CD8-positive, alpha-beta memory T cell (primary cell): ENCODE data around the gene TOX2. TPM values are rescaled to one million over a fixed set of nuclear protein-coding genes. Genes with fewer than 3 reads are reported as not detected.

Experiments used
- CTCF ChIA-PET: fragments of 350-600 bp; sonication (Branson Sonifier 250); formaldehyde crosslinking; loops from one replicate; lab custom pipeline; 2021; ENCODE audit warnings: antibody characterized with exemption; lab: Charles Lee
- POLR2A ChIA-PET: fragments of 350-600 bp; sonication (Branson Sonifier 250); formaldehyde crosslinking; loops from one replicate; lab custom pipeline; 2021; ENCODE audit warnings: antibody characterized with exemption; lab: Charles Lee
- DNase-seq, 5 donors: peaks; one replicate each; pipeline versions ENCODE4 v3.0.0 to v3.0.0-alpha.2; 2020 to 2022; ENCODE audit warnings: mixed read lengths in 1 of 5
- H3K27ac ChIP-seq: one replicate; pipeline ENCODE4 v1.7.0; 2013; ENCODE audit warnings: low read depth, mild to moderate bottlenecking, low read length, moderate library complexity
- H3K27me3 ChIP-seq: 2 replicates; pipeline ENCODE4 v1.7.0; 2013; ENCODE audit warnings: low read length, mild to moderate bottlenecking; ENCODE audit not compliant: insufficient read depth, poor library complexity, severe bottlenecking
- H3K36me3 ChIP-seq: 2 replicates; pipeline ENCODE4 v1.7.0; 2013; ENCODE audit warnings: mild to moderate bottlenecking, low read length, moderate library complexity; ENCODE audit not compliant: insufficient read depth
- H3K4me1 ChIP-seq: 2 replicates; pipeline ENCODE4 v1.7.0; 2013; ENCODE audit warnings: mild to moderate bottlenecking, low read length, moderate library complexity; ENCODE audit not compliant: insufficient read depth
- H3K4me3 ChIP-seq: 2 replicates; pipeline ENCODE4 v1.7.0; 2013; ENCODE audit warnings: mild to moderate bottlenecking, low read length
- H3K9me3 ChIP-seq: 2 replicates; pipeline ENCODE4 v1.7.0; 2013; ENCODE audit warnings: mild to moderate bottlenecking, low read length
- H3K27ac Mint-ChIP-seq, 8 donors: one replicate each; pipeline ENCODE4 v1.8.0; 2020 to 2021; ENCODE audit warnings: mixed read lengths in 8 of 8, mild to moderate bottlenecking in 6 of 8, inconsistent platforms in 3 of 8, moderate library complexity in 3 of 8
- H3K27me3 Mint-ChIP-seq, 2 donors: one replicate each; pipeline ENCODE4 v1.8.0; 2020 to 2021; ENCODE audit warnings: mixed read lengths in 2 of 2, mild to moderate bottlenecking in 1 of 2, moderate library complexity in 1 of 2
- H3K36me3 Mint-ChIP-seq, 3 donors: one replicate each; pipeline ENCODE4 v1.8.0; 2020 to 2021; ENCODE audit warnings: mixed read lengths in 3 of 3, inconsistent platforms in 1 of 3, mild to moderate bottlenecking in 1 of 3
- H3K4me1 Mint-ChIP-seq, 3 donors: one replicate each; pipeline ENCODE4 v1.8.0; 2020 to 2021; ENCODE audit warnings: mixed read lengths in 3 of 3, inconsistent platforms in 1 of 3, mild to moderate bottlenecking in 1 of 3
- H3K4me3 Mint-ChIP-seq, 7 donors: one replicate each; pipeline ENCODE4 v1.8.0; 2020 to 2021; ENCODE audit warnings: mixed read lengths in 7 of 7, mild to moderate bottlenecking in 6 of 7, moderate library complexity in 4 of 7, inconsistent platforms in 2 of 7
- H3K9me3 Mint-ChIP-seq, 5 donors: one replicate each; pipeline ENCODE4 v1.8.0; 2020 to 2022; ENCODE audit warnings: mixed read lengths in 5 of 5, mild to moderate bottlenecking in 3 of 5, moderate library complexity in 2 of 5, inconsistent platforms in 1 of 5
- polyA plus RNA-seq: library from polyadenylated mRNA; unstranded; fragments of 300-500 nt; fragmentation: Illumina TruSeq; gene quantifications from one replicate; pipeline ENCODE4 v1.2.3, GENCODE V29; 2021
- total RNA-seq, 2 experiments: library from RNA; stranded (reverse); gene quantifications; one replicate each; pipeline ENCODE4 v1.2.3, GENCODE V29; 2021

The TOX2 gene
- total and polyA plus RNA-seq, 3 experiments from 2014 or later = 0.35 to 1.2 (median 0.39) TPM

GRCh38 chr20:44115181-44115580 is 200.5 kb downstream of the TOX2 start:
- CTCF ChIA-PET = interaction anchor here (1.2 kb wide), 1 partner anchor 75 kb away, joined by 3 read pairs; no protein-coding TSS in a partner anchor
- H3K4me1 ChIP-seq = no peaks in the 10 kb centered on the region
- peaks cover 8% of the 10 kb centered on the region for H3K27me3 ChIP-seq
- H3K9me3 Mint-ChIP-seq = no peaks in the 10 kb centered on the region
- H3K36me3 ChIP-seq = no peaks in the 10 kb centered on the region
- POLR2A ChIA-PET = no interaction called here
- no peak overlapping the region for H3K4me3 Mint-ChIP-seq
- peaks cover 0 to 1% (median 0%) of the 10 kb centered on the region in 3 donors for H3K4me1 Mint-ChIP-seq
- H3K4me3 ChIP-seq = no peak overlapping the region
- no peak overlapping the region for H3K27ac Mint-ChIP-seq
- no peak for DNase-seq
- H3K9me3 ChIP-seq = no peaks in the 10 kb centered on the region
- peaks cover 40 to 60% of the 10 kb centered on the region in 2 donors for H3K27me3 Mint-ChIP-seq
- H3K36me3 Mint-ChIP-seq = no peaks in the 10 kb centered on the region
- no peak overlapping the region for H3K27ac ChIP-seq

GRCh38 chr20:44115762-44116644 is 201.4 kb downstream of the TOX2 start:
- Histone ChIP-seq H3K4me3 (no peak overlapping the region), H3K27me3 (peaks cover 8% of the 10 kb centered on the region), H3K9me3 (no peaks in the 10 kb centered on the region), H3K4me1 (no peaks in the 10 kb centered on the region), H3K36me3 (no peaks in the 10 kb centered on the region), H3K27ac (no peak overlapping the region)
- no peak for DNase-seq
- ChIA-PET POLR2A (no interaction called here), CTCF (interaction anchor here (2.4 kb wide), 1 partner anchor 74 kb away, joined by 14 read pairs; no protein-coding TSS in a partner anchor)
- peaks cover 36 to 56% of the 10 kb centered on the region in 2 donors for H3K27me3 Mint-ChIP-seq
- no peaks in the 10 kb centered on the region for H3K9me3 Mint-ChIP-seq
- no peaks in the 10 kb centered on the region for H3K36me3 Mint-ChIP-seq
- no peak overlapping the region for H3K4me3 Mint-ChIP-seq
- no peak overlapping the region for H3K27ac Mint-ChIP-seq
- H3K4me1 Mint-ChIP-seq = peaks cover 0 to 1% (median 0%) of the 10 kb centered on the region in 3 donors

DNA sequence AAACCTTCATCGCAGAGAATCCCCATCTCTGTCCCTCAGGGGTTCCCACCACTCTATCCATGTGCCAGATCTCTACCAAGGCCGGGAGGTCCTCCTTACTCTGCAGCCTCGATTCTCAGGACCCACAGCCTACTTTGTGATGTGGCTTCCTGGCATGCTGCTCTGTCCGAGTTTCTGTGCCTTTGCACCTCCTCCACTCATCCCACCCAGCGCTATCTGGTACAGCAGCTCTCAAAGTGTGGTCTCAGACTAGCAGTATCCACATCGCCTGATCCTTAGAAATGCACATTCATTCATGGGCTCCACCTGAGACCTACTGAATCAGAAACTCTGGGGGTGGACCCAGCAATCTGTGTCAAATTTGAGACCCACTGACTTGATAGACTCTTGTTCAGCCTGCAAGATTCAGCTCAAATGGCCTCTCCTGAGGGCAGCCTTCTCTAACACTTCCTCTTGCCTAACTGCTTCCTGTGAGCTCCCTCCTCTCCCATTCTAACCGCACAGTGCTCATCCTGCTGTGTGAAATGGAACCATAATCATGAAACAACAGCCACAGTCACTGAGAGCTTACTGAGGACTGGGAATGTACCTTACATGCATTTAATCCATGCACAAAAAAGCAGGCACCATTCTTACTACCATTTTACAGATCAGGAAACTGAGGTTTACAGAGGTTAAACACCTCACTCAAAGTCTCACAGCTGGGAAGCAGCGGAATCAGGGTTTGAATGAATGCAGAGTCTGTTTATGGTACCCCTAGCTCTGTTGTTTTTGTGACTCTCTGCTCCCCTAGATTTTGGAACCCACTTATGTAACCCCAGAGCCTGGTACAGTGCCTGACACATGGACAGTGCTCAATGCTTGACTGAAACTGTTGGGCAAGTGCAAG is 202.9 kb downstream of the TOX2 start:
- no peak overlapping the region for H3K4me3 Mint-ChIP-seq
- H3K4me1 Mint-ChIP-seq = peaks cover 0 to 1% (median 0%) of the 10 kb centered on the region in 3 donors
- no peaks in the 10 kb centered on the region for H3K36me3 Mint-ChIP-seq
- DNase-seq = no peak
- no peak overlapping the region for H3K27ac ChIP-seq
- no peaks in the 10 kb centered on the region for H3K4me1 ChIP-seq
- ChIA-PET CTCF (interaction anchor here (0.6 to 2.4 kb wide), 3 partner anchors 11 to 72 kb away, joined by 3 to 14 read pairs (median 3); no protein-coding TSS in a partner anchor), POLR2A (no interaction called here)
- H3K4me3 ChIP-seq = no peak overlapping the region
- peaks cover 25 to 60% of the 10 kb centered on the region in 2 donors for H3K27me3 Mint-ChIP-seq
- no peaks in the 10 kb centered on the region for H3K9me3 Mint-ChIP-seq
- no peaks in the 10 kb centered on the region for H3K36me3 ChIP-seq
- no peak overlapping the region for H3K27ac Mint-ChIP-seq
- peaks cover 8% of the 10 kb centered on the region for H3K27me3 ChIP-seq
- no peaks in the 10 kb centered on the region for H3K9me3 ChIP-seq

DNA sequence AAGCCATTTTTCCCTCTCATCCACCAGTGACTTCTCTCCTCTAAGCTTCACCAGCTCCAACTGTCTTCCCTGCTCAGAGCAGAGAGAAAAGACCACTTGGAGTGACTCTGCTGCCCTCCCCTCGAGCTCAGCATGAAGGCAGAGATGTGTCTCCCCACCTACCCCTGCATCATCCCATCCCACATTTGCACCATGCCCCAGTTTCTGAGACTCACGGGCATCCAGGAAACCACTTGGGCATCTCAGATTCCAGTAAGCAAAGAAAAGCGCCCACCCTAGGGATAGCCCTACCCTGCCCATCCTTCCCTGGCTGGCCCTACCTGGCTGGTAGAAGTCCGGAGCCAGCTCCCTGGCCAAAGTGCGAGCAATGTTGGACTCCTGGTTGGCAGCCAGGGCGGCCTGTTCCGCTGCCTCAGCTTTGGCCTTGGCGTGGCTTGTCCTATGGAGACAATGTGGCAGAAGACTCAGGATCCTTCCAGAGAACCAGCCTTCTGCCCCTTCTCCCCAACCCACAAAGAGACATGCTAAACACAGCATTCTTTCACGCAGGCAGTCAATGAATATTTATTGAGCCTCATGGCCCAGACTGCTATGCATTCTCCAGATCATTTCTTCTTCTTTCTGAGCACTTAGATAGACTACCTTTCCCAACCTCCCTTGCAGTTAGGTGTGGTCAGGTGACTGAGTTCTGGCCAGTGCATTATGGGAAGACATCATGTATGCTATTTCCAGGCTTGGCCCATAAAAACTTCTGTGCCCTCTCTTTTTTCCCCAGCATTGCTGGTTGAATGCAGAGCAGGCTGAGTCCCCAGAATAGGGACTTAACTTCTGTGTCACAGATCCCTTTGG is 203.8 kb downstream of the TOX2 start:
- Mint-ChIP-seq H3K9me3 (no peaks in the 10 kb centered on the region), H3K4me3 (no peak overlapping the region), H3K27me3 (peaks cover 33 to 63% of the 10 kb centered on the region in 2 donors), H3K4me1 (peaks cover 0 to 1% (median 0%) of the 10 kb centered on the region in 3 donors), H3K36me3 (no peaks in the 10 kb centered on the region), H3K27ac (no peak overlapping the region)
- H3K36me3 ChIP-seq = no peaks in the 10 kb centered on the region
- peaks cover 8% of the 10 kb centered on the region for H3K27me3 ChIP-seq
- H3K4me3 ChIP-seq = no peak overlapping the region
- H3K4me1 ChIP-seq = no peaks in the 10 kb centered on the region
- H3K27ac ChIP-seq = no peak overlapping the region
- H3K9me3 ChIP-seq = no peaks in the 10 kb centered on the region
- ChIA-PET CTCF (interaction anchor here (1.3 to 2.4 kb wide), 2 partner anchors 37 to 71 kb away, joined by 3 to 14 read pairs; no protein-coding TSS in a partner anchor), POLR2A (no interaction called here)
- no peak for DNase-seq

Other genes with a start within 250 kb of the TOX2 start
- gene MYBL2, start 247.7 kb upstream of the TOX2 start, total RNA-seq = 10 to 100 TPM; 78.3 to 78.6 TPM
- 0.20 TPM for gene MYBL2, start 247.7 kb upstream of the TOX2 start, polyA plus RNA-seq
- gene GTSF1L, start 187.8 kb upstream of the TOX2 start, total RNA-seq = not detected
- gene GTSF1L, start 187.8 kb upstream of the TOX2 start, polyA plus RNA-seq = not detected